AG10803 (cell line): ENCODE data around the gene PLGLB1.
"Not testable (repeated sequence)": the region's sequence is repeated elsewhere in the genome, so short reads cannot be mapped to it uniquely, and the experiment has no call there.

ENCODE experiments used
- DNase-seq: peaks from one replicate; pipeline ENCODE4 v3.0.0; 2010; ENCODE audit warnings: low read depth
- H3K4me3 ChIP-seq: 2 replicates; pipeline ENCODE4 v1.5.1; 2011; ENCODE audit warnings: mild to moderate bottlenecking, low read length, control low read depth
- CTCF ChIP-seq: conservative IDR thresholded peaks from 2 replicates; pipeline ENCODE4 v1.5.1; 2011; ENCODE audit warnings: mild to moderate bottlenecking, low read length, control low read depth, inconsistent platforms

PLGLB1 gene

GRCh38 chr2:87021744-87022143 lies at the start of gene PLGLB1:
Gene PLGLB1 (minus strand): TSS chr2:87021844. CDS start chr2:87021783, 61 bp downstream.
- not testable (repeated sequence) for H3K4me3 ChIP-seq

GRCh38 chr2:87064305-87064704 lies 42.7 kb upstream of the PLGLB1 start:
- DNase-seq, H3K4me3 ChIP-seq: not testable (repeated sequence)

More at GRCh38 chr2:87021744-87022143, at the start of gene PLGLB1:
- DNase-seq: not testable (repeated sequence)

- H3K4me3 ChIP-seq: not testable (repeated sequence)
- DNase-seq: peak; percentile 1
Measured at GRCh38 chr2:87063431-87063830, 41.8 kb upstream of the PLGLB1 start.

- not testable (repeated sequence) for DNase-seq, H3K4me3 ChIP-seq
Measured at GRCh38 chr2:87061519-87061918, 39.9 kb upstream of the PLGLB1 start.

- not testable (repeated sequence) for H3K4me3 ChIP-seq
Measured at GRCh38 chr2:87057606-87058005, 36.0 kb upstream of the PLGLB1 start.

GRCh38 chr2:87056843-87057242 lies 35.2 kb upstream of the PLGLB1 start:
- not testable (repeated sequence) for H3K4me3 ChIP-seq, DNase-seq

More at GRCh38 chr2:87057606-87058005, 36.0 kb upstream of the PLGLB1 start:
- DNase-seq: not testable (repeated sequence)

GRCh38 chr2:87056435-87056834 lies 34.8 kb upstream of the PLGLB1 start:
- DNase-seq, H3K4me3 ChIP-seq: not testable (repeated sequence)

GRCh38 chr2:87054375-87054774 lies 32.7 kb upstream of the PLGLB1 start:
- DNase-seq, H3K4me3 ChIP-seq: not testable (repeated sequence)

- not testable (repeated sequence) for DNase-seq, H3K4me3 ChIP-seq
- TF ChIP-seq CTCF: peak; percentile 32
Measured at GRCh38 chr2:87041321-87041978, 19.8 kb upstream of the PLGLB1 start.

GRCh38 chr2:87028607-87029006 lies 7.0 kb upstream of the PLGLB1 start:
- H3K4me3 ChIP-seq, DNase-seq: not testable (repeated sequence)

GRCh38 chr2:87026816-87027215 lies 5.2 kb upstream of the PLGLB1 start:
- not testable (repeated sequence) for DNase-seq, H3K4me3 ChIP-seq

- DNase-seq, H3K4me3 ChIP-seq: not testable (repeated sequence)
Measured at GRCh38 chr2:87025927-87026326, 4.3 kb upstream of the PLGLB1 start.

- not testable (repeated sequence) for DNase-seq, H3K4me3 ChIP-seq
Measured at GRCh38 chr2:87023988-87024615, 2.5 kb upstream of the PLGLB1 start.

GRCh38 chr2:87021043-87021442 lies 601 bp downstream of the PLGLB1 start:
- not testable (repeated sequence) for H3K4me3 ChIP-seq, DNase-seq

GRCh38 chr2:87019053-87019452 lies 2.6 kb downstream of the PLGLB1 start:
- H3K4me3 ChIP-seq, DNase-seq: not testable (repeated sequence)

GRCh38 chr2:87014489-87015169 lies 7.0 kb downstream of the PLGLB1 start:
- H3K4me3 ChIP-seq, DNase-seq: not testable (repeated sequence)

GRCh38 chr2:87004398-87004797 lies 17.2 kb downstream of the PLGLB1 start:
- DNase-seq, H3K4me3 ChIP-seq: not testable (repeated sequence)
